Measurements from ENCODE around the gene FAF1. TPM values are rescaled to one million over a fixed set of nuclear protein-coding genes. Genes with fewer than 3 reads are reported as not detected.

The FAF1 gene
- total RNA-seq, 4 donors from 2014 or later: 25.1 to 55.7 (median 38.8) TPM

GRCh38 chr1:50426108-50426700, 533.9 kb downstream of the FAF1 start:
- Histone ChIP-seq H3K27ac (no peak overlapping the region), H3K4me1 (peaks cover 0 to 74% (median 32%) of the 10 kb centered on the region in 4 donors)

GRCh38 chr1:50425376-50426107, 534.5 kb downstream of the FAF1 start:
- peaks cover 0 to 81% (median 36%) of the 10 kb centered on the region in 4 donors for H3K4me1 ChIP-seq
- peak overlapping the region in 1 of 4 donors; percentile 37 for H3K4me3 ChIP-seq
- peaks cover 18 to 100% of the 10 kb centered on the region in 2 donors for H3K27me3 ChIP-seq
- TF ChIP-seq EP300 (IDR thresholded peaks at IDR 0.05) (peak in 1 of 2 donors; percentile 59), CTCF (IDR thresholded peaks at IDR 0.05) (no peak)
- H3K9me3 ChIP-seq: no peaks in the 10 kb centered on the region
- no peaks in the 10 kb centered on the region for H3K36me3 ChIP-seq
- no peak overlapping the region for H3K27ac ChIP-seq
- DNase-seq (ENCODE audit: low spot score in 2 of 2): no peak
- 3 to 7% methylated on average over 28 to 32 of the region's 34 CpGs for WGBS, 2 donors

More at GRCh38 chr1:50426108-50426700, 533.9 kb downstream of the FAF1 start:
- no peak for TF ChIP-seq CTCF (IDR thresholded peaks at IDR 0.05)
- TF ChIP-seq EP300 (IDR thresholded peaks at IDR 0.05): no peak
- no peak for TF ChIP-seq POLR2A (IDR thresholded peaks at IDR 0.05)
- no peak for DNase-seq (ENCODE audit: low spot score in 2 of 2)
- Histone ChIP-seq H3K27me3 (peaks cover 19 to 100% of the 10 kb centered on the region in 2 donors), H3K9me3 (no peaks in the 10 kb centered on the region), H3K36me3 (no peaks in the 10 kb centered on the region), H3K4me3 (no peak overlapping the region)
- WGBS, 2 donors: 13 to 22% methylated on average over 19 to 20 of the region's 20 CpGs

- WGBS, 2 donors: 6 to 9% methylated on average over 25 to 34 of the region's 40 CpGs
- peaks cover 13 to 100% of the 10 kb centered on the region in 2 donors for H3K27me3 ChIP-seq
- peak in 1 of 2 donors; percentile 49 for TF ChIP-seq EP300 (IDR thresholded peaks at IDR 0.05)
- TF ChIP-seq POLR2A (IDR thresholded peaks at IDR 0.05): no peak
- no peak for DNase-seq (ENCODE audit: low spot score in 2 of 2)
- H3K36me3 ChIP-seq: no peaks in the 10 kb centered on the region
- H3K9me3 ChIP-seq: no peaks in the 10 kb centered on the region
- H3K27ac ChIP-seq: no peak overlapping the region
- peaks cover 0 to 82% (median 37%) of the 10 kb centered on the region in 4 donors for H3K4me1 ChIP-seq
- H3K4me3 ChIP-seq: peak overlapping the region in 1 of 4 donors; percentile 37
These were observed 535.1 kb downstream of the FAF1 start for GRCh38 chr1:50424884-50425375.

GRCh38 chr1:50424045-50424883, 535.8 kb downstream of the FAF1 start:
- peaks cover 13 to 100% of the 10 kb centered on the region in 2 donors for H3K27me3 ChIP-seq
- TF ChIP-seq EP300 (IDR thresholded peaks at IDR 0.05): no peak
- no peak for TF ChIP-seq CTCF (IDR thresholded peaks at IDR 0.05)
- no peak for TF ChIP-seq POLR2A (IDR thresholded peaks at IDR 0.05)
- H3K4me1 ChIP-seq: peaks cover 0 to 89% (median 39%) of the 10 kb centered on the region in 4 donors

GRCh38 chr1:50423670-50424000, 536.4 kb downstream of the FAF1 start:
- TF ChIP-seq POLR2A (IDR thresholded peaks at IDR 0.05) (no peak), EP300 (IDR thresholded peaks at IDR 0.05) (no peak), CTCF (IDR thresholded peaks at IDR 0.05) (no peak)
- DNase-seq (ENCODE audit: low spot score in 2 of 2): no peak
- no peaks in the 10 kb centered on the region for H3K9me3 ChIP-seq
- 3 to 4% methylated on average over 14 to 23 of the region's 23 CpGs for WGBS, 2 donors
- peak overlapping the region; percentile 0 to 37 (median 19) for H3K4me3 ChIP-seq
- no peaks in the 10 kb centered on the region for H3K36me3 ChIP-seq
- peaks cover 13 to 97% of the 10 kb centered on the region in 2 donors for H3K27me3 ChIP-seq
- peaks cover 0 to 95% (median 40%) of the 10 kb centered on the region in 4 donors for H3K4me1 ChIP-seq
- no peak overlapping the region for H3K27ac ChIP-seq

More at GRCh38 chr1:50424045-50424883, 535.8 kb downstream of the FAF1 start:
- Histone ChIP-seq H3K36me3 (no peaks in the 10 kb centered on the region), H3K9me3 (no peaks in the 10 kb centered on the region), H3K27ac (no peak overlapping the region), H3K4me3 (peak overlapping the region; percentile 0 to 37 (median 19))
- WGBS, 2 donors: 5 to 6% methylated on average over 35 of the region's 35 CpGs
- DNase-seq (ENCODE audit: low spot score in 2 of 2): no peak

Measured in tibial nerve (tissue), 4 donors.